ENCODE data around the gene SRD5A3.
"Not testable (repeated sequence)": the region's sequence is repeated elsewhere in the genome, so short reads cannot be mapped to it uniquely, and the experiment has no call there.

The SRD5A3 gene

GRCh38 chr4:55346851-55347255, 811 bp downstream of the SRD5A3 start:
- DNase-seq (ENCODE audit: low read depth), result no peak

DNA sequence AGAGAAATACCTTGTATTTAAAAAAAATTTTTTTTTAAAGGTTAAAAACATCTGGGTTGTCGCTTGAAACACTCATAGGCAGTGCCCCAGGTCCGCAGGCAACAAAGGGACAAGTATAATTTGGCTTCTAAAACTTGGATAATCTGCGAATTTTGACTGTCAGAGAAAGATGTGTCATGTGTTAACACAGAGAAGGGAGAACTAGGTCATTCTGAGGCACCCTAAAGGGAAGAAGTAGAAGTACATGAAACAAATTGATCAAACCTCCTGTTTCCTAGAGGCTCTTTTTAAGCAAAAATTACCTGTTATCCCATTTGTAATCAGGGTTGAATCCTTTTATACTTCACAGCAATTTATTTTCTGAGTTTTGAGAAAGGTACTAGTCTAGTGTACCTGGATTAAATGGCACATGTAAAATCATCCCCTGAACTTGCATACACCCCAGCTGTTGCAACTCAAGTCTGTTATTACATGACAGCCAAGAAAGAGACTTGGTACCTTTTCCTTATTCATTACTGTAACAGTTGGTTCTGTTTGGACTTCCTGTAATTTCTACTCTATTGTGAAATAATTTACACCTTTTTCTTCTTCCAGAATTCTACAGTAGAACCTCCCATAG, 1.7 kb downstream of the SRD5A3 start:
- no peak for DNase-seq (ENCODE audit: low read depth)

GRCh38 chr4:55348466-55348865, 2.4 kb downstream of the SRD5A3 start:
- DNase-seq (ENCODE audit: low read depth), result no peak

- DNase-seq (ENCODE audit: low read depth), result not testable (repeated sequence)
Observed at GRCh38 chr4:55350870-55351269, 4.8 kb downstream of the SRD5A3 start.

DNA sequence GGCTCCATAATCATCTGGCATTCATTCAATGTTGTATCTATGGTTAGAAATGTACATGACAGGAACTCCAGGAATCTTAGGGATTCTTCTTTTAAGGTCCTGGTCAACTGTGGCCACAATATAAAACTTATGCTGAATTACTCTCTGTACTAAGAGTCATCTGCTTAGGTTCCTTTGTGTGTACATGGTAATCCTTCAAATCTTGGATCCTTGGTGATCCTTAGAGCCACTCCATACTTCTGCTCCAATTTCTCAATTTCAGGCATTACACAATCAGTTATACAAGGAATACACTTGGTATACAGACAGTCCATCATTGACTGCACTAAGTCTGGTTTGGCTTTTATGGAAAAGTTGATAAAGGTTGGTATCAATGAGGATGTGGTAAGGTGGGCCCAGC, 5.8 kb downstream of the SRD5A3 start:
- DNase-seq (ENCODE audit: low read depth), result no peak

DNA sequence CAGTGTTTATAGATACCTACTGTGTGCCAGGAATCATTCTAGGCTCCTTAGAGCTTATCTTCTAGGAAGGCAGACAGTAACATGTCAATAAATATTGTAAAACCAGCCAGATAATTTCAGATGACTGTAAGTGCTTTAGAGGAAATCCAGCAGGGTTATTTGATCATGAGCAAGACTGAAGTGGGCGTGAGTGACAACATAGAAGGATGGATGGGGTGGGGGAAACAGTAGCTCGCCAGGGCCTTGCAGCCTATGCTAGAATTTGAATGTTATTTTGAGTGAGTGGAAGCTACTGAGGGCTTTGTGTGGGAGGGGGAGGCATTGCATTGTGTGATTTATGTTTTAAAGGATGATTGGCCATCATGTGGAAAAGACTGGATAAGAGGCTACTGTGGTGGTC, 6.7 kb downstream of the SRD5A3 start:
- DNase-seq (ENCODE audit: low read depth), result no peak

DNA sequence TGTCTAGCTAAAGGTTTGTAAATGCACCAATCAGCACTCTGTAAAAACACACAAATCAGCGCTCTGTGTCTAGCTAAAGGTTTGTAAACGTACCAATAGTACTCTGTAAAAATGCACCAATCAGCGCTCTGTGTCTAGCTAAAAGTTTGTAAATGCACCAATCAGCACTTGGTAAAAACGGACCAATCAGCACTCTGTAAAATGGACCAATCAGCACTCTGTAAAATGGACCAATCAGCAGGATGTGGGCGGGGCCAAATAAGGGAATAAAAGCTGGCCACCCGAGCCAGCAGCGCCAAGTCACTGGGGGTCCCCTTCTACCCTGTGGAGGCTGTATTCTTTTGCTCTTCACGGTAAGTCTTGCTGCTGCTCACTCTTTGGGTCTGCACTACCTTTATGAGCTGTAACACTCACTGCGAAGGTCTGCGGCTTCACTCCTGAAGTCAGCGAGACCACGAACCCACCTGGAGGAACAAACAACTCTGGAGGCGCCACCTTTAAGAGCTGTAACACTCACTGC, 7.2 kb downstream of the SRD5A3 start:
- DNase-seq (ENCODE audit: low read depth), result not testable (repeated sequence)

DNA sequence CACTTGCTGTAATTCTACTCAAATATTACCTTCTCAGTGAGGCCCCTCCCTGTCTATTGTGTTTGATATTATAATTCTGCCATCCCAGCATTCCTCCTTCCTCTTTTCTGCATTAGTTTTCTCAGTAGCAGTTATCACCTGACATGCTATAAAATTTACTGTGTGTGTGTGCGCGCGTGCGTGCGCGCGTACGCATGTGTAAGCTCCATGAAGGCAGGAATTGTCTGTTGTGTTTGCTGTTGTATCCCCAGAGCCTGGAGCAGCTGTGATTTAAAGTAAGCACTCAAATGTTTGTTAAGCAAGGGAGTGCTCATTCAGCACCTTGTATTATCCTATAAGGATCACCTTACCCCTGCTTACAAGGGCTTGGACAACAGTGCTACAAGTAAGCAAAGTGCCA, 8.6 kb downstream of the SRD5A3 start:
- DNase-seq (ENCODE audit: low read depth), result no peak

GRCh38 chr4:55355555-55355954, 9.5 kb downstream of the SRD5A3 start:
- DNase-seq (ENCODE audit: low read depth), result no peak

DNA sequence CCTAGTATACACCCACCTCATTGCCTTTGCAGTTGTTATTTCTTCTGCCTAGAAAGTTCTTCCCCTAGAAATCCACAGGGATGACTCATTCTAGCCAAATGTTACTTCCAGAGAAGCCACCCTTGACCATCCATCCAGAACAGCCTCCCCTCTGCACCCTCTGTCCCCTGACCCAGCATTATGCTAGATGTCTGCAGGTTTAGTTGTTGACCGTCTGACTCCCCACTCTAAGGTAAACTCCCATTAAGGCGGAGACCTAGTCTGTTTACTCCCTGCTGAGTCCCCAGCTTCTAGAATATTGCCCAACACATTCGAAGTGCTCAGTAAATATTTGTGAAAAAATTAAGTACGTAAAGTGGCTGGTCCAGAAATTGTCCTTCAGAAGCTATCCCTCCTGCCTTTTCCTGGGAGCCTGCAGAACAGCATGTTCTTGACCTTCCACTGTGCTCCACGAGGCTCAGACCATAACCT, 11.0 kb downstream of the SRD5A3 start:
- DNase-seq (ENCODE audit: low read depth), result no peak

DNA sequence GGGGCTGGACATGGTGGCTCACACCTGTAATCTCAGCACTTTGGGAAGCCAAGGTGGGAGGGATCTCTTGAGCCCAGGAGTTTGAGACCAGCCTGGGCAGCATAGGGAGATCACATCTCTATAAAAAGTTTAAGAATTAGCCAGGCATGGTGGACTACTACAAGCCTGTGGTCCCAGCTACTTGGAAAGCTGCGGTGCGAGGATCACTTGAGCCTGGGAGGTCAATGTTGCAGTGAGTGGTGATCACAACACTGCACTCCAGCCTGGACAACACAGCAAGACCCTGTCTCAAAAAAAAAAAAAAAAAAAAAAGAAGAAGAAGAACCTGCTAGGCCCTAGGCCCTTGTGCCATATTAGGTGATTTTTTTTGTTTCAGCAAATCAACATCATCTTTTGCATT, 12.2 kb downstream of the SRD5A3 start:
- no peak for DNase-seq (ENCODE audit: low read depth)

GRCh38 chr4:55358668-55359067, 12.6 kb downstream of the SRD5A3 start:
- DNase-seq (ENCODE audit: low read depth), result no peak

DNA sequence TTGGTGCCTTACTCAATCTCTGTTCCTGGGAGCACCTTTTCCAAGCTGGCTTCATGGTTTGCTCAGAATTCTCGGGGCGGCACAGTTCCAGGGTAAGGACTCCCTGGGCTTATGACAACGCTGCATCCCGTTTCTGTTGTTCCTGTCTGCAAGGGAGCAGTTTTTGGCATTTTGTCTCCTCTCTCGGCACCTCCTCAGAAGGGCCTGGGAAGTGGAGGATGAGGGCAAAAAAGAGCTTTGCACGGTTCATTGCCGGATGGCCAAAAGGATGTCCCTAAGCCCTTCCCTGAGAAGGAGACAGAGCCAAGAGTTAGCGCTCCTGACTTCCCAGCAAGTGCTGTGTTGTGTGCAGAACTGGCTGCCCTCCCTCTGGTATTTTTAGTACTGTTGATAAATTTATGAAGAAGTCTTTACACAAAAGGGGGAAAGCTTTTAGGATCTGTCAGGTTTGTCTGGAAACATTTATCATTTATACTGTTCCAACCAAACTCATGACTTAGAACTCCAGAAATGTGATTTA, 13.4 kb downstream of the SRD5A3 start:
- no peak for DNase-seq (ENCODE audit: low read depth)

GRCh38 chr4:55362938-55363337, 16.9 kb downstream of the SRD5A3 start:
- not testable (repeated sequence) for DNase-seq (ENCODE audit: low read depth)

GRCh38 chr4:55363691-55364351, 17.8 kb downstream of the SRD5A3 start:
- no peak for DNase-seq (ENCODE audit: low read depth)

DNA sequence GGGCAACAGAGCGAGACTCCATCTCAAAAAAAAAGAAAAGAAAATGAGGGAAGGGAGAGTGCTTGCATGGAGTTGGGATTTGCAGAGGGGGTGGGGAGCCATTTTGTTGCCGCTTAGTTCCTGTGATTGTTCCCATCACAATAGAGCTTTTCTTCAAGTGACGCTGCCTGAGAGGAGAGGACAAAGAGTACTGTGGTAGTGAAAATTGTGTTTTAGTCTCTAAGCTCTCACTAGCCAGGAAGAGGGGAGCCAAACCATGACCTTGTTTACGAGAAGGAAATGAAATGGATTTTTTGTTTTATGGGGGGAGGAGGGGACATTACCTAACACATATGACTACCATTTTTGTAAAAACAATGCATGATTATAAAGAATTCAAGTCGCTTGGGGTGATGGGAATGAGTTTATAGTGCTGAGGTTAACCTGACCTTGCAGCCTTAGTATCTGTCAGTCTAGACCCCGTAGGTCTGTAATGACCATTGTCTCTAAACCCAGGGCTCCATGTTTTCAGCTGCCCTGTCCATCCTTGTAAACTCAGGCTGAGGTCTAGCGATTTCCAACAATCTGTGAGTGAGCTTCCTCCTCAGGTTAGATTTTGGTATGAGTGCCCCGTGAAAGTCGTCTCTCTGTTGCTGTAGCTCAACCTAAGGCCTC, 18.8 kb downstream of the SRD5A3 start:
- DNase-seq (ENCODE audit: low read depth), result no peak

GRCh38 chr4:55365345-55365728, 19.3 kb downstream of the SRD5A3 start:
- no peak for DNase-seq (ENCODE audit: low read depth)

GRCh38 chr4:55366621-55367020, 20.6 kb downstream of the SRD5A3 start:
- no peak for DNase-seq (ENCODE audit: low read depth)

DNA sequence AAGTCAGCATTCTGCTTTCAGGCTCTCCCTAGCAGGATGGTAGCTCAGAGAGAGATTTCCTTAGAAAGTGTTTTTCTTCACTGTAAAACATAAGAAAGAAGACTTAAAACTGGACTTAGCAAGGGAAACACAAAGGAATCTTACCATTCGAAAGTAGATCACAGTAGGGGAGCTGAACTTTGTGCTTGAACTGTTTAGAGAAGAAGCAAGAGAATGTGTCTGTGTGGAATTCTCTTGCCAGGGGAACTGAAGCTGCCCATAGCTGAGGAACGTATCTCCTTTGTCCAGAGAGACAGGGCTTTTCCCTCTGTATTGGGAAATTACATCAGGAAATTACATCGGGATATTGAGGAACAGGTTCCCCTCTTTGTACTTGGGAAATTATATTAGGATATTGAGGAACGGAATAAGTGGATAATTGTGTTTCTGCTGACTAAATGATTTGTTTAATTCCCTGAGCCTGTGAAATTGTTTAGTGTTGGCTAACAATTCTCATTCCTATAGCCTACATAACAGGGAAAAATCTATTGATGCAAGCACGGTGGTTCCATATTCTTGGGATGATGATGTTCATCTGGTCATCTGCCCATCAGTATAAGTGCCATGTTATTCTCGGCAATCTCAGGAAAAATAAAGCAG, 21.2 kb downstream of the SRD5A3 start:
- DNase-seq (ENCODE audit: low read depth), result no peak

- DNase-seq (ENCODE audit: low read depth), result no peak
Observed at GRCh38 chr4:55369968-55370367, 23.9 kb downstream of the SRD5A3 start.

DNA sequence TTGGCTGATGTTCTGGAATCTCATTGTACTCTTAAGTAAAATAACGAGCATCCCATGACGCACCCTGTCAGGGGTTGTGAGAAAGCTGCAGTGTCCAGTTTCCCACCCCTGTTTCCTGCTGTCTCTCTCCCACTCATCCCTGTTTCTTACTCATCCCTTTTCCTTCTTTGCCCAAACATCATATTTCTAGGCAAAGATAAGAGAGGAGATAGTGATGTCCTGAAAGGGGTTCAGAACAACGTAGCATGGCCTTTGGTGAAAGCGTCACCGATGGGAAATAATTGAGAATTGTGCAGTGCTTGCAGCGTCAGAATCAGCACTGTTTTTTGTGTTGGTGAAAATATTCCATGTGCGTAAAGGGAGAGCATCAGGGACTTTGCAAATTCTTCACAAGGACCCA, 26.2 kb downstream of the SRD5A3 start:
- DNase-seq (ENCODE audit: low read depth), result no peak

GRCh38 chr4:55373461-55373860, 27.4 kb downstream of the SRD5A3 start:
- no peak for DNase-seq (ENCODE audit: low read depth)

DNA sequence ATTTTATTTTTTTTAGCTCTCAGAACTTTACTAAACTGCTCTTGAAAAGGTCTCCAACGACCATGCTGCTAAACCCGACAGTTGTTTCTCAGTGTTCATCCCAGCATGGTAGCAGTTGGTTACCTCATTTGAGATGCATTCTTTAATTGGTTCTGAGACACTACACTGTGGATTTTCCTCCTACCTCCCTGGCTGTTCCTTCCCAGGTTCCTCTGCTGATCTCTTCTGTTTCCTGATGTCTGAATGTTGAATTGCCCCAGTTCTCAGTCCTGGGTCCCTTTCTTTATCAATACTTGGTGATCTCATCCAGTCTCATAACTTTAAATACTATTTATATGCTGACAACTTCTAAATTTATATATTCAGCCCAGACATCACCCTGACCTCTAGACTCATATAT, 30.7 kb downstream of the SRD5A3 start:
- DNase-seq (ENCODE audit: low read depth), result no peak
